ENCODE results near the gene FAM174B.

The FAM174B gene

GRCh38 chr15:92578096-92578835 lies 77.3 kb downstream of the FAM174B start:
- Histone ChIP-seq H3K9me3 (ENCODE audit: insufficient read depth, low read depth, low read length) (no peaks in the 10 kb centered on the region), H3K27me3 (ENCODE audit: insufficient read depth, low read length) (no peaks in the 10 kb centered on the region)
- WGBS = 92% methylated on average over 11 of the region's 12 CpGs

GRCh38 chr15:92576597-92577200 lies 78.9 kb downstream of the FAM174B start:
- Histone ChIP-seq H3K9ac (ENCODE audit: low read depth, low read length) (no peak overlapping the region), H3K27me3 (ENCODE audit: insufficient read depth, low read length) (no peaks in the 10 kb centered on the region), H3K4me3 (ENCODE audit: low read length) (no peak overlapping the region), H3K9me3 (ENCODE audit: insufficient read depth, low read depth, low read length) (no peaks in the 10 kb centered on the region), H3K4me1 (ENCODE audit: insufficient read depth, low read length) (no peaks in the 10 kb centered on the region), H3K36me3 (ENCODE audit: insufficient read depth, low read length) (no peaks in the 10 kb centered on the region), H3K27ac (ENCODE audit: low read depth, low read length) (no peak overlapping the region)
- WGBS = 94% methylated on average over 9 of the region's 9 CpGs

More at GRCh38 chr15:92578096-92578835, 77.3 kb downstream of the FAM174B start:
- Histone ChIP-seq H3K9ac (ENCODE audit: low read depth, low read length) (no peak overlapping the region), H3K4me1 (ENCODE audit: insufficient read depth, low read length) (no peaks in the 10 kb centered on the region), H3K4me3 (ENCODE audit: low read length) (no peak overlapping the region), H3K27ac (ENCODE audit: low read depth, low read length) (no peak overlapping the region), H3K36me3 (ENCODE audit: insufficient read depth, low read length) (no peaks in the 10 kb centered on the region)

DNA sequence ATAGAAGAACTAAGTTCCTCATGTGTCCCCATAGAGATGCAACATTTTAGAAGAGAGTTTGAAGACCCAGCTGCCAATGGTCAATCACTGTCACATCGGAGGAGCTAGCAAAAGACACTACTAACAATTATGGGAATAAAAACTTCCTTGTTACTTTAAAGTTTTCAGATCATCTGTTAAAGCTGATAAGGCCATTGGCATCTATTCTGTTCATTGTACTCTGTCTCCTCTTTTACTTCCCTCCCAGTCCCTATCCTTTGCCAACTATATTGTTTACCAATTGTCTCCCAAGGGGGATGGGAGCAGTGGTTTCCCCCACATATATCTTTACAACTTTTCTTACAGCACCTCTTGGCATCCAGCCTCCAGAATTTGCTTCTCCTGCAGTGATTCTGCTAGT lies 81.0 kb downstream of the FAM174B start:
- 90% methylated on average over 1 of the region's 1 CpG for WGBS

DNA sequence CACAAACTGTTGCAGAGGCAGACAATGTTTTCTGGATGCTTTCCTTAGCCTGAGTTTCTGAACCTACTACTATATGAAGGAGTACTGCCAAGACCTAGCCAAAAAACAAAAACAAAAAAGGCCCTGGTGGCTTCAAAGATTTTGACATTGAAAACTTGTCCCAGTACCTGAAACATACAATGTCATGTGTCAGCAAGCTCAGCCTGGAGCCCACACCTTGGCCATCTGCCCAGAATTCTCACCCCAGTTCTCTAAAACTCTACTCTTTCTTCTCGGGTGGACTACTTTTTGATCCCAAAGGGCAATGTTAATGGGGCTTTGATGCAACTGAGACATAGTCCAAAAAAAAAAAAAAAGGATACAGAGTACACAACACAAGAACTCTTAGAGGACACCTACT lies 81.4 kb downstream of the FAM174B start:
- Histone ChIP-seq H3K27ac (ENCODE audit: low read depth, low read length) (no peak overlapping the region), H3K4me1 (ENCODE audit: insufficient read depth, low read length) (no peaks in the 10 kb centered on the region), H3K9ac (ENCODE audit: low read depth, low read length) (no peak overlapping the region), H3K36me3 (ENCODE audit: insufficient read depth, low read length) (no peaks in the 10 kb centered on the region), H3K4me3 (ENCODE audit: low read length) (no peak overlapping the region), H3K9me3 (ENCODE audit: insufficient read depth, low read depth, low read length) (no peaks in the 10 kb centered on the region), H3K27me3 (ENCODE audit: insufficient read depth, low read length) (no peaks in the 10 kb centered on the region)
- WGBS = 90% methylated on average over 1 of the region's 1 CpG

More for the DNA sequence above, 81.0 kb downstream of the FAM174B start:
- no peaks in the 10 kb centered on the region for H3K9me3 ChIP-seq (ENCODE audit: insufficient read depth, low read depth, low read length)
- H3K9ac ChIP-seq (ENCODE audit: low read depth, low read length) = no peak overlapping the region
- no peaks in the 10 kb centered on the region for H3K36me3 ChIP-seq (ENCODE audit: insufficient read depth, low read length)
- no peaks in the 10 kb centered on the region for H3K27me3 ChIP-seq (ENCODE audit: insufficient read depth, low read length)
- H3K4me3 ChIP-seq (ENCODE audit: low read length) = no peak overlapping the region
- no peaks in the 10 kb centered on the region for H3K4me1 ChIP-seq (ENCODE audit: insufficient read depth, low read length)
- H3K27ac ChIP-seq (ENCODE audit: low read depth, low read length) = no peak overlapping the region

DNA sequence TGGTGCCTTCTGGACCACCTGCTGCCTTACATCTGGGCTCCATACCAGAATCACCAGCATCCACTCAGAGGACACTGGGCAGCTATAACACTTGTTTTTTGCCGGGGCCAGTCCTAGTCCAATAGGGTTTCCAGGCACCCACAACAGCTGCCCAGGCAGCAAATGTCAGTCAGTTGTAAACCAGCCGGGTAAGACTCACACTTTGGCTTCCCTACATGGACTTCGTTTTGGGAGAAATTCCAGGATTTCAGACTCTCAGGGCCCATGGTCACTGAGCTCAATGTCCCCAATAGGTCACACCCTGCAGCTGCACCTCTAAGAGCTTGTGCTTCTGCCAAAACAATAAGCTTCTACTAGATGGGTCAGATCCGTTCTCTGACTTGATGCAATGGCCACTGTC lies 83.8 kb downstream of the FAM174B start:
- H3K27ac ChIP-seq (ENCODE audit: low read depth, low read length) = no peak overlapping the region
- no peaks in the 10 kb centered on the region for H3K27me3 ChIP-seq (ENCODE audit: insufficient read depth, low read length)
- H3K4me3 ChIP-seq (ENCODE audit: low read length) = no peak overlapping the region
- H3K36me3 ChIP-seq (ENCODE audit: insufficient read depth, low read length) = no peaks in the 10 kb centered on the region
- H3K9ac ChIP-seq (ENCODE audit: low read depth, low read length) = no peak overlapping the region
- H3K4me1 ChIP-seq (ENCODE audit: insufficient read depth, low read length) = no peaks in the 10 kb centered on the region
- H3K9me3 ChIP-seq (ENCODE audit: insufficient read depth, low read depth, low read length) = no peaks in the 10 kb centered on the region
- 83% methylated on average over 4 of the region's 4 CpGs for WGBS

GRCh38 chr15:92570391-92570790 lies 85.2 kb downstream of the FAM174B start:
- Histone ChIP-seq H3K4me1 (ENCODE audit: insufficient read depth, low read length) (no peaks in the 10 kb centered on the region), H3K36me3 (ENCODE audit: insufficient read depth, low read length) (no peaks in the 10 kb centered on the region), H3K9me3 (ENCODE audit: insufficient read depth, low read depth, low read length) (no peaks in the 10 kb centered on the region), H3K4me3 (ENCODE audit: low read length) (no peak overlapping the region), H3K27me3 (ENCODE audit: insufficient read depth, low read length) (no peaks in the 10 kb centered on the region), H3K9ac (ENCODE audit: low read depth, low read length) (no peak overlapping the region), H3K27ac (ENCODE audit: low read depth, low read length) (no peak overlapping the region)
- 71% methylated on average over 7 of the region's 7 CpGs for WGBS

DNA sequence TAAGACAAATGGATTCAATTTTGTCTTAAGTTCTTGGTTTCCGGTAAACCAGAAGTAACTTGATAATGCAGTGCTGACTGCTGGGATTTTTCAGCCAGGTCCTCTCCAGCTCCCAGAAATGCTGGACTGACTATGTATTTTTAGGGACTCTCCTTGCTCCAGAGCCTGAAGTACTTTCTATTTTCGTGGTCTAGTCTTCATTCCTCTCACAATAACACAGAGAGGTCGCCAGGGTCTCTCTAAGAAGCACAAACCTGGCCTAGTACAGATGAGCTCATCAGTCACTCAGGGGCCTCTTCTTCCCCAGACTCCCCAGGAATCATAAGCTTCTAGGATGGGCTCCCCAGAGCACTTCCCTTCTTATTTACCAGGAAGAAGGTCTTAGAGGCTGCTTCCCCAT lies 85.8 kb downstream of the FAM174B start:
- Histone ChIP-seq H3K9me3 (ENCODE audit: insufficient read depth, low read depth, low read length) (no peaks in the 10 kb centered on the region), H3K27ac (ENCODE audit: low read depth, low read length) (no peak overlapping the region), H3K27me3 (ENCODE audit: insufficient read depth, low read length) (no peaks in the 10 kb centered on the region), H3K4me3 (ENCODE audit: low read length) (no peak overlapping the region), H3K9ac (ENCODE audit: low read depth, low read length) (no peak overlapping the region), H3K4me1 (ENCODE audit: insufficient read depth, low read length) (no peaks in the 10 kb centered on the region), H3K36me3 (ENCODE audit: insufficient read depth, low read length) (no peaks in the 10 kb centered on the region)
- 79% methylated on average over 3 of the region's 3 CpGs for WGBS
